HFFc6 (cell line): ENCODE measurements around the gene PIANP. TPM values are rescaled to one million over a fixed set of nuclear protein-coding genes. Genes with fewer than 3 reads are reported as not detected.
A peak's percentile ranks its signal among the peaks of the same experiment; 100 is the strongest.

ENCODE experiments used
- DNase-seq: peaks from one replicate; pipeline ENCODE4 v3.0.0-alpha.2; 2018
- H3K27ac Mint-ChIP-seq: 2 replicates; pipeline ENCODE4 v1.8.0; 2020; ENCODE audit warnings: mild to moderate bottlenecking, mixed read lengths
- H3K27me3 Mint-ChIP-seq: 2 replicates; pipeline ENCODE4 v1.8.0; 2021; ENCODE audit warnings: mild to moderate bottlenecking, moderate library complexity, mixed read lengths; ENCODE audit not compliant: insufficient read depth
- H3K36me3 Mint-ChIP-seq: 2 replicates; pipeline ENCODE4 v1.8.0; 2021; ENCODE audit warnings: low read depth, mixed read lengths
- H3K4me1 Mint-ChIP-seq: 2 replicates; pipeline ENCODE4 v1.8.0; 2020; ENCODE audit warnings: low read depth, mixed read lengths
- H3K4me3 Mint-ChIP-seq: 2 replicates; pipeline ENCODE4 v1.8.0; 2020; ENCODE audit warnings: mild to moderate bottlenecking, moderate library complexity, mixed read lengths
- H3K9me3 Mint-ChIP-seq: 2 replicates; pipeline ENCODE4 v1.8.0; 2020; ENCODE audit warnings: mild to moderate bottlenecking, mixed read lengths
- CTCF ChIP-seq: fragments of 200-600 bp; sonication (generic); IDR thresholded peaks from 2 replicates; pipeline ENCODE4 v1.5.0; 2021; ENCODE audit warnings: antibody characterized with exemption, mild to moderate bottlenecking
- total RNA-seq, 6 experiments: library from RNA; stranded (reverse); fragmentation: NEBNext Ultra II Directional; extraction: Animal tissue kit (Norgen Biotek cat#: 25700); gene quantifications; 2 replicates in 1 of 6; 3 replicates in 5 of 6; pipeline ENCODE4 v1.2.3, GENCODE V29; 2021

The PIANP gene
- total RNA-seq, 6 experiments from 2014 or later, result 2.6 to 4.6 (median 3.8) TPM

GRCh38 chr12:6736754-6737153 is 36.1 kb upstream of the PIANP start:
- no peak for TF ChIP-seq CTCF
- H3K9me3 Mint-ChIP-seq, result no peaks in the 10 kb centered on the region
- no peak overlapping the region for H3K4me3 Mint-ChIP-seq
- no peak for DNase-seq
- no peak overlapping the region for H3K27ac Mint-ChIP-seq
- H3K4me1 Mint-ChIP-seq, result peaks cover 17% of the 10 kb centered on the region
- H3K27me3 Mint-ChIP-seq, result no peaks in the 10 kb centered on the region
- peaks cover 5% of the 10 kb centered on the region; the same call in 1 of the 2 replicates for H3K36me3 Mint-ChIP-seq

- no peak overlapping the region for H3K4me3 Mint-ChIP-seq
- H3K27ac Mint-ChIP-seq, result peak overlapping the region; percentile 84
- H3K9me3 Mint-ChIP-seq, result no peaks in the 10 kb centered on the region
- no peaks in the 10 kb centered on the region for H3K27me3 Mint-ChIP-seq
- H3K36me3 Mint-ChIP-seq, result peaks cover 13% of the 10 kb centered on the region; the same call in 1 of the 2 replicates
- peaks cover 17% of the 10 kb centered on the region for H3K4me1 Mint-ChIP-seq
- peak; percentile 87 for TF ChIP-seq CTCF
- DNase-seq, result peak; percentile 59
Measured at GRCh38 chr12:6735448-6736191, 35.0 kb upstream of the PIANP start.

- Mint-ChIP-seq H3K4me1 (peaks cover 17% of the 10 kb centered on the region), H3K36me3 (peaks cover 19% of the 10 kb centered on the region; the same call in 1 of the 2 replicates), H3K27ac (peak overlapping the region; percentile 84; the same call in 1 of the 2 replicates), H3K4me3 (no peak overlapping the region), H3K27me3 (no peaks in the 10 kb centered on the region), H3K9me3 (no peaks in the 10 kb centered on the region)
- no peak for DNase-seq
- TF ChIP-seq CTCF, result no peak
Measured at GRCh38 chr12:6734506-6735387, 34.1 kb upstream of the PIANP start.

GRCh38 chr12:6730169-6730568 is 29.6 kb upstream of the PIANP start:
- Mint-ChIP-seq H3K27ac (no peak overlapping the region), H3K4me3 (no peak overlapping the region)
- TF ChIP-seq CTCF, result no peak; the same call in 1 of the 2 replicates

GRCh38 chr12:6729186-6729585 is 28.6 kb upstream of the PIANP start:
- Mint-ChIP-seq H3K9me3 (no peaks in the 10 kb centered on the region), H3K4me3 (no peak overlapping the region), H3K27ac (no peak overlapping the region), H3K36me3 (peaks cover 15% of the 10 kb centered on the region; the same call in 1 of the 2 replicates), H3K27me3 (no peaks in the 10 kb centered on the region; the same call in 1 of the 2 replicates), H3K4me1 (peaks cover 12% of the 10 kb centered on the region)
- DNase-seq, result no peak
- TF ChIP-seq CTCF, result no peak

More at GRCh38 chr12:6730169-6730568, 29.6 kb upstream of the PIANP start:
- Mint-ChIP-seq H3K36me3 (peaks cover 15% of the 10 kb centered on the region; the same call in 1 of the 2 replicates), H3K4me1 (peaks cover 10% of the 10 kb centered on the region), H3K9me3 (no peaks in the 10 kb centered on the region), H3K27me3 (no peaks in the 10 kb centered on the region)
- no peak for DNase-seq
